ENCODE measurements around the gene MYL1.

GRCh38 chr2:210286123-210286680 is 28.8 kb downstream of the MYL1 start:
- TF ChIP-seq CTCF (tag by site-specific recombination; IDR thresholded peaks at IDR 0.05): no peak
- no peak for TF ChIP-seq ZNF776 (tag by site-specific recombination; IDR thresholded peaks at IDR 0.05; ENCODE audit: borderline replicate concordance)
- TF ChIP-seq YY1 (tag by site-specific recombination; IDR thresholded peaks at IDR 0.05): no peak
- no peak for TF ChIP-seq TSHZ1 (tag by site-specific recombination; IDR thresholded peaks at IDR 0.05; ENCODE audit: borderline replicate concordance)
- no peak for TF ChIP-seq ZNF146 (tag by site-specific recombination; IDR thresholded peaks at IDR 0.05)
- no peak for TF ChIP-seq REST (tag by site-specific recombination; IDR thresholded peaks at IDR 0.05)
- no peak for TF ChIP-seq ZNF121 (tag by site-specific recombination; IDR thresholded peaks at IDR 0.05)
